GM21367 (cell line): ENCODE results near the gene TMEM219.

ENCODE experiments used
- ATAC-seq: cut with Tn5 transposase; IDR thresholded peaks from one replicate; pipeline ENCODE4 v1.9.1; 2021; ENCODE audit not compliant: unreplicated experiment

Gene TMEM219

DNA sequence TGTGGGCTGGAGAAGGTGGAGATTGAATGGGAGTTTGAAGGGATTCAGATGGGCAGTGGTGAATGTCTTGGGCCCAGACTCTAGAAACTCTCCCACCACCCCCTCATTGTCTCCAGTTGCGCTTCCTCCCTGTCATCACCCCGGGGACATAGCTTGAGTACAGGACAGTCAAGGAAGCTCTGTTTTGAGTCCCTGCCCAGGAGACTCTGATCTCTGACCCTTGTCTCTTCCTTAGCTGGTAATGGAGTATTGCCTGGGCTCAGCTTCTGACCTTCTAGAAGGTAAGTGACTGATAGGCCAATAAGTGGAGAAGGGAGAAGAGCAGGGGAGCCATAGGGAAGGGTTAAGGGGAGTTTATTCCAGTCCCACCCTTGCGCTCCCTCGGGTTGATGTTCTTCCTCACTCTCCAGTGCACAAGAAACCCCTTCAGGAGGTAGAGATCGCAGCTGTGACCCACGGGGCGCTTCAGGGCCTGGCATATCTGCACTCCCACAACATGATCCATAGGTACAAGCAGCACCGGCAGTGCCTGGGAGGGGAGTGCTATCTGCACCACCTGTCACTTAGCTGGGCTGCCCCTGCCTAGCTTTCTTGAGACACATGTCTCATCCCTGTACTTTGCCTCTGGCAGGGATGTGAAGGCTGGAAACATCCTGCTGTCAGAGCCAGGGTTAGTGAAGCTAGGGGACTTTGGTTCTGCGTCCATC is 16.8 kb downstream of the TMEM219 start:
- ATAC-seq, result no peak

DNA sequence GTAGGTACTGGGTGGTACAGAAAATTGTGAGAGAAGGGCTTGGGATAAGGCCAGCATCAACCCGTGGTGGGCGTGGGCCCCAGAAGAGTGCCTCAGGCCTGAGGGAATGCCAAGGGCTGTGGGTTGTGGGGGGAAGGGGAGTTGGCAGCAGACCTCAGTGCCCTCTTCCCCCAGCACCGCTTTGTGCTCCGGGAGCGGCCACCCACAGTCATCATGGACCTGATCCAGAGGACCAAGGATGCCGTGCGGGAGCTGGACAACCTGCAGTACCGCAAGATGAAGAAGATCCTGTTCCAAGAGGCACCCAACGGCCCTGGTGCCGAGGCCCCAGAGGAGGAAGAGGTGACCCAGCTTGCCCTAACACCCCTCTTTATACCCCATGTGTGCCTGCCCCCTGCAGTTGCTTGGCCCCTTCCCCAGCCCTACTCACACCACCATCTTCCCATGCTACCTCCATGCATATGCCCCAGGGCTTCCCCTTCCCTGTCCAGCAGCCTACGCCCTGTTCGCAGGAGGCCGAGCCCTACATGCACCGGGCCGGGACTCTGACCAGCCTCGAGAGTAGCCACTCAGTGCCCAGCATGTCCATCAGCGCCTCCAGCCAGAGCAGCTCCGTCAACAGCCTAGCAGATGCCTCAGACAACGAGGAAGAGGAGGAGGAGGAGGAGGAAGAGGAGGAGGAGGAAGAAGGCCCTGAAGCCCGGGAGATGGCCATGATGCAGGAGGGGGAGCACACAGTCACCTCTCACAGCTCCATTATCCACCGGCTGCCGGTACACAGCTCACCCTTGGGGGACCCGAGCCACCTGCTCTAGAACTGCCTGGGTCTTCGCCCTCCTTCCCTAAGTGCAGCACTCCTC is 20.9 kb downstream of the TMEM219 start:
- no peak for ATAC-seq

DNA sequence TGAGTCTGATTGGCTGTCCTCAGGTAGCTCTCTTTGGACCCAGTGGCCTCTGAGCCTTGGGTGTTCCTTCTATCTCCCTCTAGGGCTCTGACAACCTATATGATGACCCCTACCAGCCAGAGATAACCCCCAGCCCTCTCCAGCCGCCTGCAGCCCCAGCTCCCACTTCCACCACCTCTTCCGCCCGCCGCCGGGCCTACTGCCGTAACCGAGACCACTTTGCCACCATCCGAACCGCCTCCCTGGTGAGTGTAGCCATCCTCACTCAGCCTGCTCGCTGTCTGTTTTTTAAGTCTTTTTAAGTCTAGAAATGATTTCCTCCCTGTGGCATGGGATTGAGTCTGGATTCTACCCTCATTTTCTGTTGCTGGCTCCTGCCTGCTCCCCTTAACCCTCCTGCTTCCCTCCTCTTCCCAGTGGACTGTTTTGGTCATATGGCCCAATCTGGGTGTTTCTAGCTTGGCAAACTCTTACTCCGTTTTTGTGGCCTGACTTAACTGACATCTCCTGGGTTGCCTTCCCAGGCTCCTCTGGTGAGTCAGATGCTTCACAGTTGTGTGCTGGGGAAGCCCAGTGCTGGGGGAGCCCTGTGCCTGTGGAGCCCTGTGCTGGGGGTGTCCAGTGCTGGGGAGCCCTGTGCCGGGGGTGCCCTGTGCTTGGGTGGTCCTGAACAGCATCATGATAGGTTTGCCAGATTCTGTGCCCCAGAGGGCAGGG is 21.7 kb downstream of the TMEM219 start:
- ATAC-seq, result no peak

DNA sequence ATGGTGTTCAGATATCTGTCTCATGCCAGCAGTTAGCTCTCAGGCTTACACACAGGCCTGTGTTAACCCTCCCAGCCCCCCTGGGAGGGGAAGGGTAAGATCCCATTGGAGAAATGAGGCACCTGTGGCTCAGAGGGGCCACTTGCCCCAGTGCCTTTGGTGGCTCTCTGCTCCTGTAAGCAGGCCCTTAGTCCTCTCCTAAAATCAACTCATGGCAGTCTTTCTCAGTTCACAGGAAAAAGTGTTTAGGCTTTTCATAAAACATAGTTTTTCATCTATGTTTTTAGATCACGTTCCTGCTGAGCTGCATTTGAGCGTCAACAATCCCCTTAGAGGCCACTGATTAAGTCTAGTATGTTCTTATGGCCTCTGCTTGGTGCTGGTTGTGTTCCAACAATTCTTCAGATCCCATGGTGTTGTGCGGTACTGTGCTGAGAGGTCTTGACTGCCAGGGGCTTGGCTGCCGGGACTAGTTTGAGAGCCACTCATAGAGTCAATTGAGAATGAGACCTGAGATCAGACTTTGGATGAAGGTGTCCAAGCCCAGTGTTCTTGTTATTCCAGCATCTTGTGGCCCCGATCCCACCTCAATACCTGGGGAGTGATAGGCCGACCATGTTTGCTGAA is 22.4 kb downstream of the TMEM219 start:
- ATAC-seq, result no peak

DNA sequence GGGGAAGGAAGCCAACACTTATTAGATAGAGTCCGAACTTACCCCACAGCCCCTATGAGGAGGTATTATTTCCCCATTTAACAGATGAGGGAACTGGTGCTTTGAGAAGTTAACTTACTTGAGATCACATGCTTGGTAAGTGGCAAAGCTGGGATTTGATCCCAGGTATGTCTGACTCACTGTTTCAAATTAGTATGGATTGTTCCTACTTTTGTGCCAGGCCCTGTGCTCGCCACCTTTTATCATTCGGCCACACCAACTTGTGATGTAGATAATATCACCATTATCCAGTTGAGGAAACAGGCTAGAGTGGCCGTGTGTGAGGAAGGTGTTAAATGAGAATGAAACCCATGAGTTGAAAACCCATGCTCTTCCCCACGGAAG is 22.9 kb downstream of the TMEM219 start:
- ATAC-seq, result no peak

DNA sequence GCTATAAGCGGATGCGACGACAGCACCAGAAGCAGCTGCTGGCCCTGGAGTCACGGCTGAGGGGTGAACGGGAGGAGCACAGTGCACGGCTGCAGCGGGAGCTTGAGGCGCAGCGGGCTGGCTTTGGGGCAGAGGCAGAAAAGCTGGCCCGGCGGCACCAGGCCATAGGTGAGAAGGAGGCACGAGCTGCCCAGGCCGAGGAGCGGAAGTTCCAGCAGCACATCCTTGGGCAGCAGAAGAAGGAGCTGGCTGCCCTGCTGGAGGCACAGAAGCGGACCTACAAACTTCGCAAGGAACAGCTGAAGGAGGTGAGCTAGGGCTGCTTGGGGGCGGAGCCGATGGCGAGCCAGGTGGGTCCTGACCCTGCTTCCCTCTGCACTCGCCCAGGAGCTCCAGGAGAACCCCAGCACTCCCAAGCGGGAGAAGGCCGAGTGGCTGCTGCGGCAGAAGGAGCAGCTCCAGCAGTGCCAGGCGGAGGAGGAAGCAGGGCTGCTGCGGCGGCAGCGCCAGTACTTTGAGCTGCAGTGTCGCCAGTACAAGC is 23.5 kb downstream of the TMEM219 start:
- ATAC-seq, result no peak

DNA sequence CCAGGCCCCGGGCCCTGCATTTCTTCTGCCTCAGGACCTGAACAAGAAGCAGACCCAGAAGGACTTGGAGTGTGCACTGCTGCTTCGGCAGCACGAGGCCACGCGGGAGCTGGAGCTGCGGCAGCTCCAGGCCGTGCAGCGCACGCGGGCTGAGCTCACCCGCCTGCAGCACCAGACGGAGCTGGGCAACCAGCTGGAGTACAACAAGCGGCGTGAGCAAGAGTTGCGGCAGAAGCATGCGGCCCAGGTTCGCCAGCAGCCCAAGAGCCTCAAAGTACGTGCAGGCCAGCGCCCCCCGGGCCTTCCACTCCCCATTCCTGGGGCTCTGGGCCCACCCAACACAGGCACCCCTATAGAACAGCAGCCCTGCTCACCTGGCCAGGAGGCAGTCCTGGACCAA is 24.4 kb downstream of the TMEM219 start:
- ATAC-seq, result no peak

DNA sequence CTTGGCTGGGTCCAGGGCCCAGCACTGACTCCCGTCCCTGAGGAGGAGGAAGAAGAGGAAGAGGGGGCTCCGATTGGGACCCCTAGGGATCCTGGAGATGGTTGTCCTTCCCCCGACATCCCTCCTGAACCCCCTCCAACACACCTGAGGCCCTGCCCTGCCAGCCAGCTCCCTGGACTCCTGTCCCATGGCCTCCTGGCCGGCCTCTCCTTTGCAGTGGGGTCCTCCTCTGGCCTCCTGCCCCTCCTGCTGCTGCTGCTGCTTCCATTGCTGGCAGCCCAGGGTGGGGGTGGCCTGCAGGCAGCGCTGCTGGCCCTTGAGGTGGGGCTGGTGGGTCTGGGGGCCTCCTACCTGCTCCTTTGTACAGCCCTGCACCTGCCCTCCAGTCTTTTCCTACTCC is 25.1 kb downstream of the TMEM219 start:
- ATAC-seq, result no peak

DNA sequence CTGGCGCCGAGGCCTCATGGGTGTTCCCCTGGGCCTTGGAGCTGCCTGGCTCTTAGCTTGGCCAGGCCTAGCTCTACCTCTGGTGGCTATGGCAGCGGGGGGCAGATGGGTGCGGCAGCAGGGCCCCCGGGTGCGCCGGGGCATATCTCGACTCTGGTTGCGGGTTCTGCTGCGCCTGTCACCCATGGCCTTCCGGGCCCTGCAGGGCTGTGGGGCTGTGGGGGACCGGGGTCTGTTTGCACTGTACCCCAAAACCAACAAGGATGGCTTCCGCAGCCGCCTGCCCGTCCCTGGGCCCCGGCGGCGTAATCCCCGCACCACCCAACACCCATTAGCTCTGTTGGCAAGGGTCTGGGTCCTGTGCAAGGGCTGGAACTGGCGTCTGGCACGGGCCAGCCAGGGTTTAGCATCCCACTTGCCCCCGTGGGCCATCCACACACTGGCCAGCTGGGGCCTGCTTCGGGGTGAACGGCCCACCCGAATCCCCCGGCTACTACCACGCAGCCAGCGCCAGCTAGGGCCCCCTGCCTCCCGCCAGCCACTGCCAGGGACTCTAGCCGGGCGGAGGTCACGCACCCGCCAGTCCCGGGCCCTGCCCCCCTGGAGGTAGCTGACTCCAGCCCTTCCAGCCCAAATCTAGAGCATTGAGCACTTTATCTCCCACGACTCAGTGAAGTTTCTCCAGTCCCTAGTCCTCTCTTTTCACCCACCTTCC is 25.6 kb downstream of the TMEM219 start:
- ATAC-seq, result no peak

DNA sequence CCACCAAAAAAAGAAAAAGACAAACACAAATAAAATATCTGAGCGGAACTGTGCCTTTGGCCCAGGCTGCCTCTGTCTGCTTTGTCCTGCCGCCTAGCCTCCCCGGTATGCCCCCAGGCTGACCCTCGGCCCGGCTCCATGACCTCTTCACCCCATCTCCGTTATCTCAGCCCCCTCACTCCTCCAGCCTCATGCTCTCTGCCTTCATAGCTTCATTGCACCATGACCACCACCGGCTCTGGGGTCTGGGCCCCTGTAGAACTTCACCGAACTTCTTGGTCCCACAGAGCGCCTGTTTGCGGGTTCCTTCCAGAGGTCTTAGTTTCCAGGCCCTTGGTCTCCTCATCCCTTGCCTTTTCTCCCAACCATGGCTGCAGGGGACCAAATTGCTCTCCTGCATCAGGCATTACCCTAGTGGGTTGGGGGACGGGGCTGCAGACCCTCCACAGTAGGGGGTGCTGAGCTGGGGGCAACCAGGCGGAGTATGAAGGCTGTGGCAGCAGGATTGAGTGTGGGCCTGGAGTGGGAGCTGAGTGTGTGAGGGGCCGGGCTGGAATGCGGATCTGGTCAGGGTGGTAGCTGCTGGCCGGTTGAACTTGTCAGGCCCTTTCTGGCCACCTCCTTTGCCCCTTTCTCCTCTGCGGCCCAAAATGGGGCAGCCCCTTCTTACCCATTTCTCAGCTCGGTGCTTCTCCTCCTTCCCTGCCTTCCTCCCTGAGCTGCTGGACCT is 26.6 kb downstream of the TMEM219 start:
- ATAC-seq, result no peak

DNA sequence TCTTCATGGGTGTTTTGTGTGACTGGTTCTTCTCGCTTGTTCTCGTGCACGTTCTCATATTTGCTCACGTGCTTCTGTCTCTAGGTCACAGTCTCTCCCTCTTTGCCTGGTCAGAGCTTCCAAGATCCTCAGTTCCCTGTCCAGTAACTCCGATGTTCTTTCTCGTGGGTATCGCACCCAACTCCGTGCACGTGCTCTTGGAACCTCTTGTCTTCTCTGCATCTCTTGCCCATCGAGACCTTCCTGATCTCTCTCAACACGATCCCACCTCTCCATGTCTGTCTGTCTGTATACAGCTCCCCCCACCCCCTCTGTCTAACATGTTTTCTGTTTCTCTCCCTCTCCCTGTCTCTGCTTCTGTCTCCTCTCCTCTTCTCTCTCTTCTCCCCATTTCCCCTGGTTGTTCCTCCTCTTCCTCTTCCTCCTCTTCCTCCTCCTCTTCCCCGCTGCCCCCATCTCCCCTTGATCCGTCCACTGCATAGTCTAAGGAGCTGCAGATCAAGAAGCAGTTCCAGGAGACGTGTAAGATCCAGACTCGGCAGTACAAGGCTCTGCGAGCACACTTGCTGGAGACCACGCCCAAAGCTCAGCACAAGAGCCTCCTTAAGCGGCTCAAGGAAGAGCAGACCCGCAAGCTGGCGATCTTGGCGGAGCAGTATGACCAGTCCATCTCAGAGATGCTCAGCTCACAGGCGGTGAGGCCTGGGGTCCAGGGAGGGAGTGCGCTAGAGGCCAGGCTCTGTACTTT is 27.4 kb downstream of the TMEM219 start:
- no peak for ATAC-seq

DNA sequence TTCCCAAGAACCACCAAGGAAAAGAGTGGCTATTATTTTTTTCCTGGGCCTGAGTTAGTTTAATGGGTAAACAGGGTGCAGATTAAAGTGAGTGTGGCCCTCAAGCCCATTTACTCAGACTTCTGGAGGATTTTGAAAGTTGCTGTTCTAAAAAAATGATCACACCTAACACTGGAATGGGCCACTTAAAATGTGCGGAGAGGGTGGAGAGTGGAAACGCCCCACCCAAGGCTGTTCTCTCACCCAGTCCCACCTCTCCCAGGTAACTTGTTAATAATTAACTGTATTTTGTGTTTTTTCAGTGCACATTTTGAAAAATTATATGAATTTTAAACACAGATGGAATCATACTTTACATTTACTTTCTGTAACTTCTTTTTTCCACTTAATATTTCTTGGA is 28.2 kb downstream of the TMEM219 start:
- no peak for ATAC-seq

DNA sequence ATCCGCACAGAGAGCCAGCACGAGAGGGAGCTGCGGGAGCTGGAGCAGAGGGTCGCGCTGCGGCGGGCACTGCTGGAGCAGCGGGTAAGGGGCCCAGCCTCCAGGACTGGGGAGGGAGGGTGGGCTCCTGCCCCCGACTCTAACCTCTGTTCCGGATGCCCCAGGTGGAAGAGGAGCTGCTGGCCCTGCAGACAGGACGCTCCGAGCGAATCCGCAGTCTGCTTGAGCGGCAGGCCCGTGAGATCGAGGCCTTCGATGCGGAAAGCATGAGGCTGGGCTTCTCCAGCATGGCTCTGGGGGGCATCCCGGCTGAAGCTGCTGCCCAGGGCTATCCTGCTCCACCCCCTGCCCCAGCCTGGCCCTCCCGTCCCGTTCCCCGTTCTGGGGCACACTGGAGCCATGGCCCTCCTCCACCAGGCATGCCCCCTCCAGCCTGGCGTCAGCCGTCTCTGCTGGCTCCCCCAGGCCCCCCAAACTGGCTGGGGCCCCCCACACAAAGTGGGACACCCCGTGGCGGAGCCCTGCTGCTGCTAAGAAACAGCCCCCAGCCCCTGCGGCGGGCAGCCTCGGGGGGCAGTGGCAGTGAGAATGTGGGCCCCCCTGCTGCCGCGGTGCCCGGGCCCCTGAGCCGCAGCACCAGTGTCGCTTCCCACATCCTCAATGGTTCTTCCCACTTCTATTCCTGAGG is 29.1 kb downstream of the TMEM219 start:
- ATAC-seq, result no peak

DNA sequence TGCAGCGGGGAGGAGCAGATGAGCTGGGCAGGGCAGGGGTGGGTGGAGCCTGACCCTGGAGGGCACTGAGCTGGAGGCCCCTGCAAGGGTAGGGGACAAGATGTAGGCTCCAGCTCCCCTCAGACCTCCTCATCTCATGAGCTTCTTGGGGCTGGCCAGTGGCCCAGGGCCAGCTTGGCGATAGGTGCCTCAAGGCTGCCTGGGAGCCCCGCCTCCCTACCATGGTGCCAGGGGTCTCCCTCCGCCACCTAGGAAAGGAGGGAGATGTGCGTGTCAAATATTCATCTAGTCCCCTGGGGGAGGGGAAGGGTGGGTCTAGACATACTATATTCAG is 29.7 kb downstream of the TMEM219 start:
- no peak for ATAC-seq

DNA sequence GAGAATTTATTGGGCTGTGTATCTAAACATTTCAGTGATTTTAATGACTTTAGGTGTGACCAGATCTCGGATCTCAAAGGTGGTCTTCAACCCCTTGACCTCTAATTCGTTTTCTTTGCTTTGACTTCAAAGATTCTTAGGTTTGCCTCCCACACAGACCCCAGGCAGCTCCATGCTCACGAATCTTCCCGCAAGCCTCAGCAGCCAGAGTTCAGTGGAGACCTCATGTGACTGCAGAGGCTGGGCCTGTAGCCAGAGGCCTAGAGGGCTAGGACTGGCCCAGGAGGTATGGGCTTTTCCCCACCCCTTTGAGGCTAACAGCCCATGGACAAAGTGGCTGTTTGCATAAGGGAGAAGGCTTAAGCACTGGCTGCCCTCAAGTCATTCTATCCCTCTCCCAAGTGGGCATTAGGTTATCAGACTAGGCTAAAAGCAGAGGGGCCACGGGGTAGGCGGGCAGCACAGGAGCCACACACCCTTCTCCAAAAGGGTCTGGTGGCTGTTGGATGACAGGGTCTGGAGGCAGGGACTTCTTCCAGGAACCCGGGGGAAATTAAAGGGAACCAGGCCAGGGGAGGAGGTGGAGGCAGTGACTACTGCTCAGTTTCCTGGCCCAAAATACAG is 30.6 kb downstream of the TMEM219 start:
- no peak for ATAC-seq

DNA sequence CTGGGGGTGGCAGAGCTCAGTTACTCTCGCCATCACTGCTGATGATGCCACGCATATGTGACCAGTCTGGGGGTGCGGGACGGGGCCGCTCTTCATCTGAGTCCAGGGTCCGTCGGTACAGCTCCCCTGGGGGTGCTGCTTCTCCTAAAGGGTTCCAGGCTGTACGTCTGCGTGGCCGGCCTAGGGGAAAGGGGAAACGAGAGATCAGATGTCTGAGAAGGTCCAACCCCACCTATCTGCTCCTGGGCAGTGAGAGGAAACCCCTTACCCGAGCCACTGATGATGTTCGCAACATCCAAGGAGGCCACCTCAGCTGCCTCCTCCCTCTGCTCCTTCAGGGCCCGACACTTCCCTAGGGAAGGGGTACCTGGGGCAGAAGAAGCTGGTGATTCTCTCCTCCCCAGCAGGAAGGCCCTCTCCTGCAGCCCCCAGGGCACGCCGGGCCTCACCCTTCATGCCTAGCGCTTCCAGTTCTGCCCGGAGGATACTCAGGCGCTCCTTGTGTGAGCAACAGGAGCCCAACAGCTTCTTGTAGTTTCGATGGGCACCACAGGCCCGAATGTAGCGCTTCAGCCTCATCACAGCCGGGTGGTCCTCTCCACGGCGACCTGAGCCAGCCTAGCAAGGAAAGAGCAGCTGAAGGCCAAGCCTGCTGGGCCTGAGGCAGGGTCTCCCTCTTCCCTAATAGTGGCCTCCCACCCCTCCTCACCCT is 31.5 kb downstream of the TMEM219 start:
- ATAC-seq, result no peak

DNA sequence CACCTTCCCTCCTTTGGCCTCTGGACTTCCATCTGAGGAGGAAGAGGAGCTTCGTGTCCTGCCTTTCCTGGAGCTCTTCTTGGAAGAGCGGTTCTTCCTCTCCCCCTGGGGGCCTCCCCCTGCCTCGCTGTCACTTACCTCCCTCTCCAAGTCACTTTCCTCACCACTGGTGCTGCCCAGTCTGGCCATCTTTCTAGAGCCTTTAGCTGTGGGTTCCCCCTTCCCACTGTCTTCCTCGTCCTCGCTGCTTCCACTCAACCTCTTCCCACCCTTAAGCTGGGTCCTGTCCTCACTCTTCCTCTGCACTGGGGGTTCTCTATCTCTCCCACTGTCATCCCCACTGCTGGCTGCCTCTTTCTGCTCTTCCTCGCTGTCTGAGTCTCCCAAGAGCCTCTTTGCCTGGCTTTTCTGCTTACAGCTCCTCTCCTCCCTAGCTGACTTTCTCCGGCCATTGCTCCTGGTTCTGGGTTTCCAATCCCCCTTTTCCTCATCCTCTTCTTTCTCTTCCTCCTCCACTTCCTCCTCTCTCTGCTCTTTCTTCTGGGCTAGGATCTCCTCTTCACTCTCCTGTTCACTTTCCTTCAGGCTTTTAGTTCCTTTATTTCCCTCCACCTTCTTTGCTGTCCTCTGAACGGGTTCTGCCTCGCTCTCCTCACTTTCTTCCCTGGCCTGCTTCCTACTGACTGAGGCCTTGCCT is 32.2 kb downstream of the TMEM219 start:
- ATAC-seq, result no peak
